Retinal pigment epithelial cell (primary cell): ENCODE measurements around the gene ARHGEF16.

Experiments
- DNase-seq: peaks from one replicate; pipeline ENCODE4 v3.0.0-alpha.2; 2010; ENCODE audit warnings: low read depth
- H3K4me3 ChIP-seq: 2 replicates; pipeline ENCODE4 v1.5.1; 2011; ENCODE audit warnings: mild to moderate bottlenecking, low read length, control low read depth, moderate library complexity
- TF ChIP-seq, protein P1 (sequence below): conservative IDR thresholded peaks from 2 replicates; pipeline ENCODE4 v1.5.1; 2011; ENCODE audit warnings: low read depth, low read length, control low read depth, inconsistent platforms

Gene ARHGEF16

GRCh38 chr1:3509721-3510120 is 55.3 kb downstream of the ARHGEF16 start:
- TF ChIP-seq, protein P1, sequence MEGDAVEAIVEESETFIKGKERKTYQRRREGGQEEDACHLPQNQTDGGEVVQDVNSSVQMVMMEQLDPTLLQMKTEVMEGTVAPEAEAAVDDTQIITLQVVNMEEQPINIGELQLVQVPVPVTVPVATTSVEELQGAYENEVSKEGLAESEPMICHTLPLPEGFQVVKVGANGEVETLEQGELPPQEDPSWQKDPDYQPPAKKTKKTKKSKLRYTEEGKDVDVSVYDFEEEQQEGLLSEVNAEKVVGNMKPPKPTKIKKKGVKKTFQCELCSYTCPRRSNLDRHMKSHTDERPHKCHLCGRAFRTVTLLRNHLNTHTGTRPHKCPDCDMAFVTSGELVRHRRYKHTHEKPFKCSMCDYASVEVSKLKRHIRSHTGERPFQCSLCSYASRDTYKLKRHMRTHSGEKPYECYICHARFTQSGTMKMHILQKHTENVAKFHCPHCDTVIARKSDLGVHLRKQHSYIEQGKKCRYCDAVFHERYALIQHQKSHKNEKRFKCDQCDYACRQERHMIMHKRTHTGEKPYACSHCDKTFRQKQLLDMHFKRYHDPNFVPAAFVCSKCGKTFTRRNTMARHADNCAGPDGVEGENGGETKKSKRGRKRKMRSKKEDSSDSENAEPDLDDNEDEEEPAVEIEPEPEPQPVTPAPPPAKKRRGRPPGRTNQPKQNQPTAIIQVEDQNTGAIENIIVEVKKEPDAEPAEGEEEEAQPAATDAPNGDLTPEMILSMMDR, result no peak
- DNase-seq, result no peak
- no peak overlapping the region for H3K4me3 ChIP-seq

DNA sequence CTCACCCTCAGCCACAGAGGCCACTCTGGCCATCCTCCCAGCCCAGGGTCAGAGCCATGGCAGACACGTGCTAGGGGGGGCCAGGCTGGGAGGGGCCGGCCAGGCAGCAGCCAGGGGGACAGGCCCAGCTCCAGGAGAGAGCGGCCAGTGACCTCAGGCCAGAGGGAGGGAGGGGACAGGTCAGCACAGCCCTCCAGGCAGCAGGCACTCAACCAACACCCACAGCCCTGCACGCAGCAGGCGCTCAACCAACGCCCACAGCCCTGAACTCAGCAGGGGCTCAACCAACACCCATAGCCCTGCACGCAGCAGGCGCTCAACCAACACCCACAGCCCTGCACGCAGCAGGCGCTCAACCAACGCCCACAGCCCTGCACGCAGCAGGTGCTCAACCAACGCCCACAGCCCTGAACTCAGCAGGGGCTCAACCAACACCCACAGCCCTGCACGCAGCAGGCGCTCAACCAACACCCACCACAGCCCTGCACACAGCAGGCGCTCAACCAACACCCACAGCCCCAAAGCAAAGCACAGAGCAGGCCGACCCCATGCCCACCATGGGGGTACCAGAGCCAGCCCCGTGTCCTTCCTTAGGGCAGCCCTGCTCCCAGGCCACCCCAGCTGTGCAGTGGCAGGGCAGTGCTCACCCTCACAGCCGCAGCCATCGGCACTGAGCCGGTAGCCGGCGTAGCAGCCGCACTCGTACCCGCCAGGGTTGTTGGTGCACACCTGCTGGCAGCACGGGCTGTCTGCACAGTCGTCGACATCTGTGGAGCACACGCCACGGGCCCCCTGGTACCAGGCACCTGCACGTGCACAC is 55.9 kb downstream of the ARHGEF16 start:
- TF ChIP-seq, protein P1, result no peak
- no peak for DNase-seq
- H3K4me3 ChIP-seq, result no peak overlapping the region

- TF ChIP-seq, protein P1, result no peak
These were observed 56.4 kb downstream of the ARHGEF16 start for GRCh38 chr1:3510956-3511250.

DNA sequence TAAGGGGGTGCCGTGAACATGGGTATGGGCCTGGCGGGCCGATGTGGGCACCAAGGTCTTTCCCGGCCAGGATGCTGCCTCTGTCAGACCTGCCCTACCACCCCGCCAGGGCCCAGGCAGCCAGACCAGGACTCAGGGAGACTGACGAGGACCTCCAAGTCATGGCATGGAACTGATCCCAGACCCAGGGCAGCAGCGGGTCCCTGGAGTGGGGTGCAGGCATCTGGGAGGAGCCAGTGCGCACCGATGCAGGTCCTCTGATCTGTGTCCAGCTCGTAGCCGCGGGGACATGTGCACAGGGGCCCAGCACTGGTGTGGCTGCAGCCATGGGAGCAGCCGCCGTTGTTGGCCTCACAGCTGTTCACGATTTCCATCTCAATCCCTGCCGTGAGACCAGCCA is 56.8 kb downstream of the ARHGEF16 start:
- no peak overlapping the region for H3K4me3 ChIP-seq
- no peak for DNase-seq
- TF ChIP-seq, protein P1, result no peak

More at GRCh38 chr1:3510956-3511250, 56.4 kb downstream of the ARHGEF16 start:
- no peak for DNase-seq
- no peak overlapping the region for H3K4me3 ChIP-seq

DNA sequence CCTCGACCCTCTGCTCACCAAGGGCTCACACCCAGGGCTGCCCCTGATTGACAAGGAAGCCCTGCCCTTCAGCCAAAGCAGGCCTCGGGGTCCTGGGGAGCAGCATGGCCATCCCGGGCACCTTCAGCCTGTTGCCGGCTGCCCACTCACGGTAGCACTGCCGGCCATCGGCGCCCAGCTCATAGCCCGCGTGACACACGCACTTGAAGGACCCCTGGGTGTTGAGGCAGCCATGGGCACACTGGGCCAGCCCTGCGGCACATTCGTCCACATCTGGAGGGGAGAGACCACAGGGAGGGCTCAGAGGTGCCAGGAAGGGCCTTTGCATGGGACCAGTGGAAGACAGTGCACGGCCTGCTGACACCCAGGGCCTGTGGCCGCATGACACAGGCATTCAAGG is 57.4 kb downstream of the ARHGEF16 start:
- DNase-seq, result no peak
- no peak overlapping the region for H3K4me3 ChIP-seq
- TF ChIP-seq, protein P1, result no peak

DNA sequence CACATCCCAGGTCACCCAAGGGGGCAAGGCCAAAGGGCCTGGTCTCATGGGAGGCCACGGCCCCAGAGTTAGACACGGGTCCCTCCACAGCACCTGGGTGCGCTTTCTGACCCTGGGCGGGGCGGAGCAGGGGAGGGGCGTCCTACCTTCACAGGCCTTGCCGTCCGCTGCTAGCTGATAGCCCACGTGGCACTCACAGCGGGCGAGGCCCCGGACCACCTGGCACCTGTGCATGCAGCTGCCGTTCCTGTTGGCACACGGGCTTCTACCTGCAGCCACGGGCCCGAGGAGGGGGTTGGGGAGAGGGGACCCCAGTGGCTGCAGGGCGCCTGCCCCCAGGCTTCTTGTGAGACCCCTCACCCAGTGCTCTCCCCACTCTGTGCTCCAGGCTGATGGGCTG is 59.9 kb downstream of the ARHGEF16 start:
- no peak overlapping the region for H3K4me3 ChIP-seq
- TF ChIP-seq, protein P1, result no peak
- DNase-seq, result no peak

- no peak for DNase-seq
- H3K4me3 ChIP-seq, result no peak overlapping the region
- TF ChIP-seq, protein P1, result no peak
These were observed 60.8 kb downstream of the ARHGEF16 start for GRCh38 chr1:3515272-3515671.
